ENCODE results near the gene MLST8. TPM values are rescaled to one million over a fixed set of nuclear protein-coding genes. Genes with fewer than 3 reads are reported as not detected.

MLST8 gene
- total RNA-seq, 2 experiments from 2014 or later = 22.9 to 26.4 TPM

GRCh38 chr16:2230376-2230775 lies 25.1 kb downstream of the MLST8 start:
- Histone ChIP-seq H3K27me3 (ENCODE audit: control insufficient read depth in 1 of 2, insufficient read depth in 2 of 2, low read length in 2 of 2) (no peaks in the 10 kb centered on the region), H3K4me1 (ENCODE audit: insufficient read depth, low read length) (peaks cover 5% of the 10 kb centered on the region), H3K27ac (ENCODE audit: low read depth in 1 of 2, low read length in 2 of 2) (no peak overlapping the region), H3K9me3 (ENCODE audit: control insufficient read depth in 1 of 2, insufficient read depth in 1 of 2, low read length in 2 of 2) (no peaks in the 10 kb centered on the region), H3K36me3 (ENCODE audit: insufficient read depth, low read length) (peaks cover 70% of the 10 kb centered on the region), H3K4me3 (ENCODE audit: low read length) (no peak overlapping the region)
- Mint-ChIP-seq H3K27me3 (peaks cover 2% of the 10 kb centered on the region), H3K9me3 (no peaks in the 10 kb centered on the region), H3K36me3 (ENCODE audit: low read depth) (peaks cover 28% of the 10 kb centered on the region), H3K4me1 (ENCODE audit: low read depth) (peaks cover 4% of the 10 kb centered on the region), H3K27ac (no peak overlapping the region), H3K4me3 (no peak overlapping the region)
- intact Hi-C loops (cut with DNase I, micrococcal nuclease) = no loop called here
- no peak for ATAC-seq (ENCODE audit: poor library complexity)
- no peak for DNase-seq
- ChIA-PET POLR2A (interaction anchor here (1.5 kb wide), 1 partner anchor 16 kb away, joined by 4 read pairs; the partner anchor contains the start of gene PGP), CTCF (no interaction called here)
- TF ChIP-seq, protein P1, sequence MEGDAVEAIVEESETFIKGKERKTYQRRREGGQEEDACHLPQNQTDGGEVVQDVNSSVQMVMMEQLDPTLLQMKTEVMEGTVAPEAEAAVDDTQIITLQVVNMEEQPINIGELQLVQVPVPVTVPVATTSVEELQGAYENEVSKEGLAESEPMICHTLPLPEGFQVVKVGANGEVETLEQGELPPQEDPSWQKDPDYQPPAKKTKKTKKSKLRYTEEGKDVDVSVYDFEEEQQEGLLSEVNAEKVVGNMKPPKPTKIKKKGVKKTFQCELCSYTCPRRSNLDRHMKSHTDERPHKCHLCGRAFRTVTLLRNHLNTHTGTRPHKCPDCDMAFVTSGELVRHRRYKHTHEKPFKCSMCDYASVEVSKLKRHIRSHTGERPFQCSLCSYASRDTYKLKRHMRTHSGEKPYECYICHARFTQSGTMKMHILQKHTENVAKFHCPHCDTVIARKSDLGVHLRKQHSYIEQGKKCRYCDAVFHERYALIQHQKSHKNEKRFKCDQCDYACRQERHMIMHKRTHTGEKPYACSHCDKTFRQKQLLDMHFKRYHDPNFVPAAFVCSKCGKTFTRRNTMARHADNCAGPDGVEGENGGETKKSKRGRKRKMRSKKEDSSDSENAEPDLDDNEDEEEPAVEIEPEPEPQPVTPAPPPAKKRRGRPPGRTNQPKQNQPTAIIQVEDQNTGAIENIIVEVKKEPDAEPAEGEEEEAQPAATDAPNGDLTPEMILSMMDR (IDR thresholded peaks at IDR 0.05) = no peak

DNA sequence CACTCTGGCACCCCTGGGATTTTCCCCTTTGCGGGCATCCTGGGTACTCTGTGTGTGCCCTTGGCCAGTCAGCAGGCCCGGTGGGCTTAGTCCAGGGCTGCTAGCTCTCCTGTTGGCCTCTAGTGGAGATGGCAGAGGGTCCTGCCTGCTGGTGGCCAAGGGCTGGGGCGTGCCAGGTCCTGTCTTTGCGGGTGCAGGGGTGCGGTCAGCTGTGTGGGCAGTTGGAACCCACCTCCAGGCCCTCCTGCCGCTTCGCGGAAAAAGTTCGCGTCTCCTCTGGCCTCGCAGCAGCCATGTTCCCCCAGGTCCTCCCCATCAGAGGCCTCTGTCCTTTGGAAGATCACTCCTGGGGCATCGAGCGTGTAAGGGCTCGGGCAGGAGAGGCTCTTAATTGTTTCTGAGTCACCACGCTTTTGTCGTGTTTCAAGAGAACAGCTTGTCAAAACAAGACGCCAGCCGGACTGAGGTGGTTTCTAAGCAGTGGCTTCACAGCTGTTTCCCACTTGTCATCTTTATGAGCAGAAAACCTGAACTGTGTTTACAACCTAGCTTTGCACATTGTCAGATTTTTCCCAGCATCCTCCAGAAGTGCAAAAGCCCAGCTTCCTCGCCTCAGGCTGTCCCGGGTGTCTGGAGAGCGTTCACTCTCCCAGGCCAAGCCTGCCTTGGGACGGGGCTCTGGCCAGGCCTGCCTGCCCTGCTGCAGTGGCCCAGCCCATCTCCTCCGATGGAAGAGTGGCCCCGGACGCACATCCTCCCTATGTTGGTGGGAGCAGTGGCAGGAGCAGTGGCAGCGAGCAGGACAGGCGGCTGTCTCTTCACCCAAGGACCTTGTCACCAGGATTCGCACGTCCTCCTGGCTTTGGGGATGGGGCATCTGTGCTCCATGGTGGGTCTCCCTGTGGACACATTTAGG lies 26.0 kb downstream of the MLST8 start:
- ChIA-PET POLR2A (no interaction called here), CTCF (no interaction called here)
- peaks cover 4% of the 10 kb centered on the region for H3K27me3 Mint-ChIP-seq
- intact Hi-C loops (cut with DNase I, micrococcal nuclease) = no loop called here
- Histone ChIP-seq H3K27me3 (ENCODE audit: control insufficient read depth in 1 of 2, insufficient read depth in 2 of 2, low read length in 2 of 2) (peaks cover 0 to 4% of the 10 kb centered on the region in 2 experiments), H3K9me3 (ENCODE audit: control insufficient read depth in 1 of 2, insufficient read depth in 1 of 2, low read length in 2 of 2) (no peaks in the 10 kb centered on the region), H3K27ac (ENCODE audit: low read depth in 1 of 2, low read length in 2 of 2) (no peak overlapping the region), H3K4me1 (ENCODE audit: insufficient read depth, low read length) (peaks cover 2% of the 10 kb centered on the region), H3K4me3 (ENCODE audit: low read length) (no peak overlapping the region), H3K36me3 (ENCODE audit: insufficient read depth, low read length) (peaks cover 70% of the 10 kb centered on the region)
- no peak overlapping the region for H3K4me3 Mint-ChIP-seq
- no peak overlapping the region for H3K27ac Mint-ChIP-seq
- no peak for ATAC-seq (ENCODE audit: poor library complexity)
- DNase-seq = no peak
- H3K36me3 Mint-ChIP-seq (ENCODE audit: low read depth) = peaks cover 30% of the 10 kb centered on the region
- TF ChIP-seq, protein P1 (IDR thresholded peaks at IDR 0.05) = no peak
- no peaks in the 10 kb centered on the region for H3K9me3 Mint-ChIP-seq
- peaks cover under 1% of the 10 kb centered on the region for H3K4me1 Mint-ChIP-seq (ENCODE audit: low read depth)

- CTCF ChIA-PET = no interaction called here
- no peak for DNase-seq
- Mint-ChIP-seq H3K9me3 (no peaks in the 10 kb centered on the region), H3K27ac (no peak overlapping the region), H3K36me3 (ENCODE audit: low read depth) (peaks cover 30% of the 10 kb centered on the region), H3K4me3 (no peak overlapping the region), H3K4me1 (ENCODE audit: low read depth) (no peaks in the 10 kb centered on the region), H3K27me3 (peaks cover 4% of the 10 kb centered on the region)
- ATAC-seq (ENCODE audit: poor library complexity) = no peak
- Histone ChIP-seq H3K36me3 (ENCODE audit: insufficient read depth, low read length) (peaks cover 70% of the 10 kb centered on the region), H3K4me3 (ENCODE audit: low read length) (no peak overlapping the region), H3K27me3 (ENCODE audit: control insufficient read depth in 1 of 2, insufficient read depth in 2 of 2, low read length in 2 of 2) (peaks cover 0 to 12% of the 10 kb centered on the region in 2 experiments), H3K4me1 (ENCODE audit: insufficient read depth, low read length) (peaks cover 11% of the 10 kb centered on the region), H3K9me3 (ENCODE audit: control insufficient read depth in 1 of 2, insufficient read depth in 1 of 2, low read length in 2 of 2) (no peaks in the 10 kb centered on the region), H3K27ac (ENCODE audit: low read depth in 1 of 2, low read length in 2 of 2) (no peak overlapping the region)
- intact Hi-C loops (cut with DNase I, micrococcal nuclease) = no loop called here
- TF ChIP-seq, protein P1 (IDR thresholded peaks at IDR 0.05) = no peak
- POLR2A ChIA-PET = no interaction called here
Measured at GRCh38 chr16:2232094-2232990, 27.1 kb downstream of the MLST8 start.
